B cell (primary cell): Measurements from ENCODE around the gene PRKAG2.

Experiments used
- CTCF ChIP-seq: fragments of 200-600 bp; IDR thresholded peaks from one replicate; pipeline ENCODE4 v1.8.0; 2022; ENCODE audit warnings: antibody characterized with exemption, mild to moderate bottlenecking
- EZH2 ChIP-seq: IDR thresholded peaks from 2 replicates; pipeline ENCODE4 v1.6.1; 2012; ENCODE audit warnings: borderline replicate concordance, low read depth, mild to moderate bottlenecking, moderate library complexity, low read length; ENCODE audit not compliant: insufficient read depth, poor library complexity, severe bottlenecking

- TF ChIP-seq CTCF (peak; percentile 45), EZH2 (no peak)
These were observed 306.5 kb downstream of the PRKAG2 start for GRCh38 chr7:151570366-151570915.
